OCI-LY7 (cell line): ENCODE measurements around the gene EME2. TPM values are rescaled to one million over a fixed set of nuclear protein-coding genes. Genes with fewer than 3 reads are reported as not detected.
A peak's percentile ranks its signal among the peaks of the same experiment; 100 is the strongest.

Experiments
- BruUV-seq: library from RNA; stranded (reverse); fragments of 400-500 nt; replicated peaks from 2 replicates; lab custom pipeline; 2021; lab: Mats Ljungman, UMichigan
- CTCF ChIA-PET: fragments of 300-600 bp; sonication (Branson Sonifier 250); formaldehyde crosslinking; loops from one replicate; lab custom pipeline; 2022; ENCODE audit warnings: antibody characterized with exemption; ENCODE audit not compliant: unreplicated experiment; lab: Charles Lee
- POLR2A ChIA-PET: fragments of 300-600 bp; sonication (Branson Sonifier 250); formaldehyde crosslinking; loops from one replicate; lab custom pipeline; 2022; ENCODE audit warnings: antibody characterized with exemption; lab: Charles Lee
- DNase-seq: peaks from one replicate; pipeline ENCODE4 v3.0.0-alpha.2; 2015; ENCODE audit warnings: low spot score
- H2AFZ ChIP-seq: fragments of 200-600 bp; sonication (generic), shearing (Covaris generic); 2 replicates; pipeline ENCODE4 v1.6.1; 2014; ENCODE audit warnings: mild to moderate bottlenecking, antibody characterized with exemption, low read length, moderate library complexity
- H3K27ac ChIP-seq: fragments of 200-600 bp; sonication (generic); 2 replicates; pipeline ENCODE4 v1.5.1; 2014; ENCODE audit warnings: mixed run types, low read depth, mild to moderate bottlenecking, moderate library complexity, low read length, inconsistent platforms; ENCODE audit not compliant: poor library complexity, severe bottlenecking
- H3K36me3 ChIP-seq: fragments of 200-600 bp; sonication (generic); 2 replicates; pipeline ENCODE4 v1.6.1; 2014; ENCODE audit warnings: mild to moderate bottlenecking, antibody characterized with exemption, low read length, moderate library complexity, mixed read lengths; ENCODE audit not compliant: insufficient read depth
- H3K4me1 ChIP-seq: fragments of 200-600 bp; sonication (generic); 2 replicates; pipeline ENCODE4 v1.5.1; 2014; ENCODE audit warnings: mild to moderate bottlenecking, low read length; ENCODE audit not compliant: insufficient read depth, poor library complexity, severe bottlenecking
- H3K4me2 ChIP-seq: fragments of 200-600 bp; sonication (generic); 2 replicates; pipeline ENCODE4 v1.6.1; 2014; ENCODE audit warnings: mild to moderate bottlenecking, low read length
- H3K4me3 ChIP-seq: fragments of 200-600 bp; sonication (generic); 2 replicates; pipeline ENCODE4 v1.5.1; 2014; ENCODE audit warnings: mild to moderate bottlenecking, low read depth, low read length; ENCODE audit not compliant: poor library complexity, severe bottlenecking
- H3K79me2 ChIP-seq: fragments of 200-600 bp; sonication (generic); 2 replicates; pipeline ENCODE4 v1.6.1; 2016; ENCODE audit warnings: low read depth, mild to moderate bottlenecking, low read length, moderate library complexity, mixed read lengths; ENCODE audit not compliant: insufficient read depth
- H3K9me2 ChIP-seq: fragments of 200-600 bp; sonication (generic); 2 replicates; pipeline ENCODE4 v1.6.1; 2016; ENCODE audit warnings: mild to moderate bottlenecking, low read length, mixed read lengths; ENCODE audit not compliant: insufficient read depth
- H3K9me3 ChIP-seq: fragments of 200-600 bp; sonication (generic); 2 replicates; pipeline ENCODE4 v1.6.1; 2014; ENCODE audit warnings: mild to moderate bottlenecking, mixed run types, low read length, mixed read lengths
- H4K20me1 ChIP-seq: fragments of 200-600 bp; sonication (generic); 2 replicates; pipeline ENCODE4 v1.6.1; 2014; ENCODE audit warnings: mild to moderate bottlenecking, antibody characterized with exemption, low read length, moderate library complexity, mixed read lengths; ENCODE audit not compliant: insufficient read depth
- EZH2phosphoT487 ChIP-seq: fragments of 200-600 bp; sonication (generic); IDR thresholded peaks from 2 replicates; pipeline ENCODE4 v1.6.1; 2018; ENCODE audit warnings: low read depth, borderline replicate concordance, mild to moderate bottlenecking, mixed run types, antibody characterized with exemption, low read length, moderate library complexity, mixed read lengths
- intact Hi-C: fragments of 100-400 bp; cut with micrococcal nuclease; formaldehyde crosslinking; loops from one replicate; pipeline ENCODE4 v1.10.0; 2022; ENCODE audit not compliant: unreplicated experiment
- total RNA-seq, 2 experiments: library from RNA; depleted of rRNA in 1 of 2; stranded (reverse); fragments of >200 nt in 1 of 2; shearing (Covaris generic) in 1 of 2; gene quantifications; 2 replicates each; pipeline ENCODE4 v1.2.3, GENCODE V29; 2014 to 2022
- TF ChIP-seq, protein P1 (sequence below): fragments of 200-600 bp; sonication (generic); conservative IDR thresholded peaks from 2 replicates; pipeline ENCODE4 v1.5.1; 2014; ENCODE audit warnings: mild to moderate bottlenecking, antibody characterized with exemption, low read length, moderate library complexity, mixed read lengths

Gene EME2
- total RNA-seq, 2 experiments from 2014 or later, result 23.8 to 48.5 TPM

DNA sequence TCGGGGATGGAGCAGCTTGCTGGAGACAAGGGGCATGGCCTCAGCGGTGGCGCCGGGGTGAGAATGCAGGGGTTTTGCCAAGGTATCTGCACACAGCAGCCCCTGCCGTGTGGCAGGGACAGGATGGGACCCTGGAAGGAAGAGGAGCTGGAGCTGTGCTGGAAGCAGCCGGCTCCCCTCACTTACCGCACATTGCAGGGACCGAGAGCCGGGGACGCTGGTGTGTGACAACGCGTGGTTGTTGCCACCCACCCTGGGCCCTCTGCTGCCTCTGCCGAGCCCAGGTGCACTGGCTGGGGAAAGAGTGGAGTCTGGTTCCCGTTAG, 13.2 kb downstream of the EME2 start:
- Histone ChIP-seq H3K79me2 (peaks cover 22% of the 10 kb centered on the region), H3K4me3 (no peak overlapping the region), H4K20me1 (no peaks in the 10 kb centered on the region; the same call in 1 of the 2 replicates), H3K9me2 (no peaks in the 10 kb centered on the region), H3K4me2 (no peak overlapping the region), H2AFZ (no peak overlapping the region), H3K9me3 (no peaks in the 10 kb centered on the region), H3K27ac (no peak overlapping the region), H3K36me3 (peaks cover 42% of the 10 kb centered on the region; the same call in 1 of the 2 replicates), H3K4me1 (peaks cover 13% of the 10 kb centered on the region)
- ChIA-PET POLR2A (no interaction called here), CTCF (no interaction called here)
- no peak for TF ChIP-seq EZH2phosphoT487
- TF ChIP-seq, protein P1, sequence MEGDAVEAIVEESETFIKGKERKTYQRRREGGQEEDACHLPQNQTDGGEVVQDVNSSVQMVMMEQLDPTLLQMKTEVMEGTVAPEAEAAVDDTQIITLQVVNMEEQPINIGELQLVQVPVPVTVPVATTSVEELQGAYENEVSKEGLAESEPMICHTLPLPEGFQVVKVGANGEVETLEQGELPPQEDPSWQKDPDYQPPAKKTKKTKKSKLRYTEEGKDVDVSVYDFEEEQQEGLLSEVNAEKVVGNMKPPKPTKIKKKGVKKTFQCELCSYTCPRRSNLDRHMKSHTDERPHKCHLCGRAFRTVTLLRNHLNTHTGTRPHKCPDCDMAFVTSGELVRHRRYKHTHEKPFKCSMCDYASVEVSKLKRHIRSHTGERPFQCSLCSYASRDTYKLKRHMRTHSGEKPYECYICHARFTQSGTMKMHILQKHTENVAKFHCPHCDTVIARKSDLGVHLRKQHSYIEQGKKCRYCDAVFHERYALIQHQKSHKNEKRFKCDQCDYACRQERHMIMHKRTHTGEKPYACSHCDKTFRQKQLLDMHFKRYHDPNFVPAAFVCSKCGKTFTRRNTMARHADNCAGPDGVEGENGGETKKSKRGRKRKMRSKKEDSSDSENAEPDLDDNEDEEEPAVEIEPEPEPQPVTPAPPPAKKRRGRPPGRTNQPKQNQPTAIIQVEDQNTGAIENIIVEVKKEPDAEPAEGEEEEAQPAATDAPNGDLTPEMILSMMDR, result no peak
- DNase-seq, result no peak
- intact Hi-C loops, result no loop called here
- no TSS peak for BruUV-seq

DNA sequence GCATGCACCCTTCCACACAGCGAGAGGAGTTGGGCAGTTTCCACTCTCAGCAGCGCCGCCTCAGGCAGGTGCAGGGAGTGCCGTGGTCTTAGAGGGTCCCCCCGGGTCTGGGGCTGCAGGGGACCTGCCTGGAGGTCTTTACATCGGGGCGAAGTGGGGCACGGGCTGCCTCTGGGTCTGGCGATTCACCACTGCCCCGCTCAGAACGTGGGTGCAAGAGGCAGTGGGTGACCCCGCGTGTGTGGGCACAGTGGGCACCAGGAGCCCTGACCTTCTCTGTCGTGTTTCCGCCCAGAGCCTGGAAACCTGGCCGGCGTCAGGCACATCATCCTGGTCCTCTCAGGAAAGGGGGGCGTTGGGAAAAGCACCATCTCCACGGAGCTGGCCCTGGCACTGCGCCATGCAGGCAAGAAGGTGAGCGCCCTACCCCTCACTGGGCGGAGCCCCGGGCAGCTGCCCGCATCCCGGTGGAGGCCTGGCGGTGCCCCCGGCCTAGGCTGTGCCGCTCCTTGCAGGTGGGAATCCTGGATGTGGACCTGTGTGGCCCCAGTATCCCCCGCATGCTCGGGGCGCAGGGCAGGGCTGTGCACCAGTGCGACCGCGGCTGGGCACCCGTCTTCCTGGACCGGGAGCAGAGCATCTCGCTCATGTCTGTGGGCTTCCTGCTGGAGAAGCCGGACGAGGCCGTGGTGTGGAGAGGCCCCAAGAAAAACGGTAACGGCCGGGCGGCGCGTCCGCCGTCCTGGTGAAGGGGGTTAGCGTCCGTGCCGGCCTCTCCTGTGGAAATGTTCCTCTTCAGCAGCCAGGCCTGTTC, 13.8 kb downstream of the EME2 start:
- Histone ChIP-seq H3K9me3 (no peaks in the 10 kb centered on the region), H3K4me1 (peaks cover 9% of the 10 kb centered on the region), H4K20me1 (no peaks in the 10 kb centered on the region; the same call in 1 of the 2 replicates), H3K4me2 (no peak overlapping the region), H3K4me3 (no peak overlapping the region), H3K79me2 (peaks cover 22% of the 10 kb centered on the region), H3K27ac (no peak overlapping the region), H3K9me2 (no peaks in the 10 kb centered on the region), H2AFZ (no peak overlapping the region), H3K36me3 (peaks cover 39% of the 10 kb centered on the region; the same call in 1 of the 2 replicates)
- ChIA-PET POLR2A (no interaction called here), CTCF (no interaction called here)
- intact Hi-C loops, result no loop called here
- no peak for DNase-seq
- BruUV-seq, result no TSS peak
- TF ChIP-seq, protein P1, result 0 out of 2 replicates have a peak, but pooled peaks have one; percentile 16
- no peak for TF ChIP-seq EZH2phosphoT487

DNA sequence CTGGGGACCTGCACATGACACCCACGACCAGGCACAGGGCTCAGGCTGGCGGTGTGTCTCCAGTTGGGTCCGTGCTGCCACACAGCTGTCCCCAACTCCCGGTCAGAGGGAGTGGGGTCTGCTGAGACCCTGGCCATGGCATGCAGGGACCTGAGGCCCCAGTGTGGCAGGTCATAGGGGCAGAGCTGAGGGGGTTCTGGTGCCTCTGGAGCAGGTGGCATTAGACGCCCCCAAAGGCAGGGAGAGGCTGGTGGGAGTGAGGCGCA, 14.4 kb downstream of the EME2 start:
- CTCF ChIA-PET, result no interaction called here

More for the DNA sequence above, 14.4 kb downstream of the EME2 start:
- H3K4me1 ChIP-seq, result peaks cover 6% of the 10 kb centered on the region
- intact Hi-C loops, result no loop called here
- no peak overlapping the region for H3K4me3 ChIP-seq
- POLR2A ChIA-PET, result no interaction called here
- DNase-seq, result no peak
- H3K9me2 ChIP-seq, result no peaks in the 10 kb centered on the region
- peaks cover 39% of the 10 kb centered on the region; the same call in 1 of the 2 replicates for H3K36me3 ChIP-seq
- H4K20me1 ChIP-seq, result no peaks in the 10 kb centered on the region; the same call in 1 of the 2 replicates
- no peak overlapping the region for H3K27ac ChIP-seq
- no peak overlapping the region for H2AFZ ChIP-seq
- peaks cover 22% of the 10 kb centered on the region for H3K79me2 ChIP-seq
- no peak overlapping the region for H3K4me2 ChIP-seq
- TF ChIP-seq, protein P1, result no peak
- no peak for TF ChIP-seq EZH2phosphoT487
- H3K9me3 ChIP-seq, result no peaks in the 10 kb centered on the region
- no TSS peak for BruUV-seq
